Progenitor cell of endocrine pancreas (in vitro differentiated cells): ENCODE data around the gene URAD. TPM values are rescaled to one million over a fixed set of nuclear protein-coding genes. Genes with fewer than 3 reads are reported as not detected.

Experiments used
- DNase-seq: peaks from one replicate; pipeline ENCODE4 v3.0.0; 2021; ENCODE audit warnings: low spot score; ENCODE audit not compliant: unreplicated experiment
- H3K27ac Mint-ChIP-seq: 2 replicates; pipeline ENCODE4 v1.8.0; 2021; ENCODE audit warnings: mild to moderate bottlenecking, moderate library complexity, mixed read lengths
- H3K27me3 Mint-ChIP-seq: 2 replicates; pipeline ENCODE4 v1.8.0; 2021; ENCODE audit warnings: mixed read lengths
- H3K36me3 Mint-ChIP-seq: 2 replicates; pipeline ENCODE4 v1.8.0; 2022; ENCODE audit warnings: mixed read lengths; ENCODE audit not compliant: insufficient read depth
- H3K4me1 Mint-ChIP-seq: 2 replicates; pipeline ENCODE4 v1.8.0; 2021; ENCODE audit warnings: low read depth, mixed read lengths
- H3K4me3 Mint-ChIP-seq: 2 replicates; pipeline ENCODE4 v1.8.0; 2021; ENCODE audit warnings: low read depth, mild to moderate bottlenecking, moderate library complexity, mixed read lengths
- H3K9me3 Mint-ChIP-seq: 2 replicates; pipeline ENCODE4 v1.8.0; 2021; ENCODE audit warnings: low read depth, mixed read lengths
- total RNA-seq: library from RNA; stranded (reverse); gene quantifications from 2 replicates; pipeline ENCODE4 v1.2.1, GENCODE V29; 2021
- TF ChIP-seq, protein P1 (sequence below): fragments of 200-600 bp; sonication (generic); IDR thresholded peaks from one replicate; pipeline ENCODE4 v1.5.0; 2021; ENCODE audit warnings: antibody characterized with exemption, mild to moderate bottlenecking; ENCODE audit not compliant: unreplicated experiment

Gene URAD
- total RNA-seq, 1 donor from 2014 or later, result not detected

DNA sequence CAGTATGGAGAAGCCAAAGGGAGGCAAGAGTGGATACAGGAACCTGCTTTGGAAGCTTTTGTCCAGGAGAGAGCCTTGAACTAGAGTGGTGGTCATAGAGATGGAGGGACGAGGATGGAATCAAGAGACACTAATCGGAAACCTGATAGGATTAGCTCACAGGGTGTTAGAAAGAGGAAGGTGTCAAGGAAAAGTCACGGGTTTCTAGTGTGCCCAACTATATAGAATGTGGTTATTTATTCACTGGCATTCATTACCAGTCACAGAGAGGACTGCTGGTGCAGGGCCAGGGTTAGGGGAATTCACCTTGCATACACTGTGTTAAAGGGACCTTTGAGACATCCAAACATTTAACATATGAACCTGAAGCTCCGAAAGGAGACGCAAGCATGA lies 43.4 kb upstream of the URAD start:
- peaks cover 3% of the 10 kb centered on the region for H3K4me1 Mint-ChIP-seq
- peaks cover 48% of the 10 kb centered on the region for H3K27me3 Mint-ChIP-seq
- no peak overlapping the region for H3K27ac Mint-ChIP-seq
- TF ChIP-seq, protein P1, sequence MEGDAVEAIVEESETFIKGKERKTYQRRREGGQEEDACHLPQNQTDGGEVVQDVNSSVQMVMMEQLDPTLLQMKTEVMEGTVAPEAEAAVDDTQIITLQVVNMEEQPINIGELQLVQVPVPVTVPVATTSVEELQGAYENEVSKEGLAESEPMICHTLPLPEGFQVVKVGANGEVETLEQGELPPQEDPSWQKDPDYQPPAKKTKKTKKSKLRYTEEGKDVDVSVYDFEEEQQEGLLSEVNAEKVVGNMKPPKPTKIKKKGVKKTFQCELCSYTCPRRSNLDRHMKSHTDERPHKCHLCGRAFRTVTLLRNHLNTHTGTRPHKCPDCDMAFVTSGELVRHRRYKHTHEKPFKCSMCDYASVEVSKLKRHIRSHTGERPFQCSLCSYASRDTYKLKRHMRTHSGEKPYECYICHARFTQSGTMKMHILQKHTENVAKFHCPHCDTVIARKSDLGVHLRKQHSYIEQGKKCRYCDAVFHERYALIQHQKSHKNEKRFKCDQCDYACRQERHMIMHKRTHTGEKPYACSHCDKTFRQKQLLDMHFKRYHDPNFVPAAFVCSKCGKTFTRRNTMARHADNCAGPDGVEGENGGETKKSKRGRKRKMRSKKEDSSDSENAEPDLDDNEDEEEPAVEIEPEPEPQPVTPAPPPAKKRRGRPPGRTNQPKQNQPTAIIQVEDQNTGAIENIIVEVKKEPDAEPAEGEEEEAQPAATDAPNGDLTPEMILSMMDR, result no peak
- H3K4me3 Mint-ChIP-seq, result no peak overlapping the region
- no peaks in the 10 kb centered on the region for H3K36me3 Mint-ChIP-seq
- no peak for DNase-seq
- H3K9me3 Mint-ChIP-seq, result no peaks in the 10 kb centered on the region

DNA sequence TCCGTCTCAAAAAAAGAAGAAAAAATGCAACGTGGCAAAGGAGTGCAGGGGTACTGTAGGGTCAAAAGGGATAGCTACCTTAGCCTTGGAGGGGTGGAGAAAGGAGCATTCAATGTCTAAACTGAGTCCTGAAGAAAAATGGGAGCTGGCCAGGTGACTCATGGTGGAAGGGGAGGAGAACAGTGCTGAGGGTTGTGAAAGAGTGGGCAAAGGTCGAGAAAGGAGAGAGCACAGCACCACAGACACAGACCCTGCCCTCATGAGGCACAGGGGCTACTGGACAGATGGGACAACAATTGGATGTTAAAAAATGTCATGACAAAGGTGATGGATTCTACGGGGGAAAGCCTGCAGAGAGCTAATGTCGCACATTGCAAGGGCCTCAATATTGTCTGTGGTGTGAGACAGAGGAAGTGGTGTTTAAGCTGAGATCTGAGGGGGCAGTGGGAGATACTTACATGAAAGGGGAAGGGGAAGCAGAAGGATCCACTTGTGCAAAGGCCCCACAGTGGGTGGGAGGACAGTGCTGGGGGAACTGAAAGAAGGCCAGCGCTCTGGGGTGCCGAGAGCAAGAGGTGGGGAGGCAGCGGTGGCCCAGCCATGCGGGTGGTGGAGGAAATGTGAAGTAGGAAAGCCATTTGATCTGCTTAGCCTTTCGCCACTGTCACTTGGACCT lies 42.9 kb upstream of the URAD start:
- peaks cover 3% of the 10 kb centered on the region for H3K4me1 Mint-ChIP-seq
- DNase-seq, result no peak
- H3K27me3 Mint-ChIP-seq, result peaks cover 53% of the 10 kb centered on the region
- H3K36me3 Mint-ChIP-seq, result no peaks in the 10 kb centered on the region
- H3K27ac Mint-ChIP-seq, result no peak overlapping the region
- TF ChIP-seq, protein P1, result no peak
- no peak overlapping the region for H3K4me3 Mint-ChIP-seq
- no peaks in the 10 kb centered on the region for H3K9me3 Mint-ChIP-seq

DNA sequence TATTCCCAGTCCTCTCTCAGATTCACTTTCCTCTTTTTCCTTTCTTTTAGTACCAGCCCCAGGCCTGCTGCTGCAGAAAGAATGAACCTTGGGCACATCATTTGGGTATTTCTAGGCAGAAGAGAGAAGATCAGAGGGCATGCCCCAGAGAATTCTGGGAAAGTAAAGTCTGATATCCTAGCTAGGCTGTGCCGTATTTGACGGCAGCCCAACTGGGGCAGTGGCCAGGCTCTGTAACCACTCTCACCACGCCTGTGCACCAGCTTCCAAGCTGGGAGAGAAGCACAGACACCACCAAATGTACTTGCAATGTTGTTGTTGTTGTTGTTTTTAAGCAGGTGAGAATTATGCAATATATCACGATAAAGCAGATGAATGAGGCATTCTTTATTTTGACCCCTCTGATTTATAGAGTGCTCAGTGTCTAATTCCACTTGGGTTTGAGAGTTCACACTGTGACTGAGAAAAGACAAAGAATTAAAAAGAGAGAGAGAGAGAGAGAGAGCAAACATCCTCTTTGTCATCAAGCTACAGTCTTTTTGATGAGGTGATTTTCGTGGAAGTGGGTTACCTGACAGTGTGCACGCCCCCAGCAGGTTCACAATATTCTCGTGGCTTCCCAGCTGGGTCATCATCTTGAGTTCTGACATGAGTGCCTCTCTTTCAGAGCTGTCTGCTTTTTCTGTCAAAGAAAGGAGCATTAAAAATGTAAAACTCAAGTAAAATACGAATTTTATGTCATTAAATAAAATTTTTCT lies 39.3 kb upstream of the URAD start:
- no peaks in the 10 kb centered on the region for H3K36me3 Mint-ChIP-seq
- TF ChIP-seq, protein P1, result no peak
- H3K27me3 Mint-ChIP-seq, result peaks cover 30% of the 10 kb centered on the region
- no peak overlapping the region for H3K27ac Mint-ChIP-seq
- DNase-seq, result no peak
- no peaks in the 10 kb centered on the region for H3K9me3 Mint-ChIP-seq
- no peak overlapping the region for H3K4me3 Mint-ChIP-seq
- H3K4me1 Mint-ChIP-seq, result peaks cover 9% of the 10 kb centered on the region

DNA sequence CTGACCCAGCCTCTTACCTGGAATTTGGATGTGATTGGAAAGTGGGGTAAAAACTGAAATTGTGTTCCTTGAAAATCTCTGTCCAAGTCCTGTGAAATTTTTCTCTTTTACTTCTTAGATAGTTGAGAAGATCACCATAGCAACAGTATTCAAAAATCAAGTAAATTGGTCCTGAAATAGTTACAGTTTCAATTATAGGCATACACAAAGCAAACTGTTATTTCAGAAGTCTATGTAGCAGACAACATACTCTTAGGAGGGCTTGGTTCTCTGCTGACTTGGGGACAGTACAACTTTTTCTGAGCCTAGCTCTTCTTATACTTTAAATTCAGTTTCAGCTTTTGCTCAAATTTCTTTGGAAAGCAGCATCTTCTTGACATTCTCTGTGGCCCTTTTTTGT lies 38.6 kb upstream of the URAD start:
- Mint-ChIP-seq H3K36me3 (no peaks in the 10 kb centered on the region), H3K9me3 (no peaks in the 10 kb centered on the region), H3K27me3 (peaks cover 30% of the 10 kb centered on the region), H3K27ac (no peak overlapping the region), H3K4me3 (no peak overlapping the region), H3K4me1 (peaks cover 14% of the 10 kb centered on the region)
- DNase-seq, result no peak
- TF ChIP-seq, protein P1, result no peak

DNA sequence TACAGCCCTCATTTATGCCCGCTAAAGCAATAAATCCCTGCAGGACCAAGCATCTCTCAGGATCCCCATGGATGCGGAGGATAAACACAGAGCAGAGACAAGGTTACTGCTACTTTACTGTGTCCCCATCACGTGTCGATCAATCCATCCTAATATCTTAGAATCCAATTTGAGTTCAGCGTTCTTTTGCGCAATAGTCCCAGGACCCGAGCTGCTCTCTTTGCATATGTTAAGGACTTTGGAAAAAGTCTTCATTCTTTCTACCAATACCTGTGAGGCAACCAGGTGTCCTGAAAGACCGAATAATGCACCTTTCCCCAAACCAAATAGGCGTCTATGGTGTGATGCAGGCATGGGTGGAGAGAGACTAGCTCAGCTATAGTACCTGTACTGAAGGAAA lies 38.0 kb upstream of the URAD start:
- TF ChIP-seq, protein P1, result no peak
- H3K4me1 Mint-ChIP-seq, result peaks cover 14% of the 10 kb centered on the region
- no peak overlapping the region for H3K27ac Mint-ChIP-seq
- H3K36me3 Mint-ChIP-seq, result no peaks in the 10 kb centered on the region
- peaks cover 25% of the 10 kb centered on the region for H3K27me3 Mint-ChIP-seq
- no peak overlapping the region for H3K4me3 Mint-ChIP-seq
- no peak for DNase-seq
- no peaks in the 10 kb centered on the region for H3K9me3 Mint-ChIP-seq
